ENCODE results near the gene CASZ1.

- TF ChIP-seq CTCF (IDR thresholded peaks at IDR 0.05; ENCODE audit: extremely low read depth in 1 of 2, insufficient read depth in 1 of 2, low read depth in 1 of 2, low read length in 2 of 2) (no peak), POLR2A (IDR thresholded peaks at IDR 0.05; ENCODE audit: low read depth, low read length) (no peak), POLR2AphosphoS5 (IDR thresholded peaks at IDR 0.05; ENCODE audit: insufficient read depth, low read depth, low read length) (no peak), MYC (IDR thresholded peaks at IDR 0.05; ENCODE audit: low read depth, low read length) (no peak), EZH2 (IDR thresholded peaks at IDR 0.05; ENCODE audit: borderline replicate concordance, low read depth, low read length, severe bottlenecking) (no peak), JUN (IDR thresholded peaks at IDR 0.05; ENCODE audit: borderline replicate concordance, insufficient read depth, insufficient read length, low read depth) (no peak), GATA2 (IDR thresholded peaks at IDR 0.05; ENCODE audit: insufficient read depth, insufficient read length, low read depth, low read length) (no peak)
- TF ChIP-seq, protein P1, sequence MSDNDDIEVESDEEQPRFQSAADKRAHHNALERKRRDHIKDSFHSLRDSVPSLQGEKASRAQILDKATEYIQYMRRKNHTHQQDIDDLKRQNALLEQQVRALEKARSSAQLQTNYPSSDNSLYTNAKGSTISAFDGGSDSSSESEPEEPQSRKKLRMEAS (IDR thresholded peaks at IDR 0.05; ENCODE audit: insufficient read depth, insufficient read length) = no peak
Observed at GRCh38 chr1:10832703-10833102, 36.3 kb upstream of the CASZ1 start.
